ENCODE data around the gene ALDH4A1.

Gene ALDH4A1

GRCh38 chr1:18902523-18903290 lies at the start of gene ALDH4A1:
Gene ALDH4A1 (minus strand): TSS chr1:18902555. CDS start chr1:18902523, 32 bp downstream.
- peak; percentile 74 to 80 for DNase-seq (ENCODE audit: low read depth in 1 of 2, low spot score in 1 of 2)

- DNase-seq (ENCODE audit: low read depth in 1 of 2, low spot score in 1 of 2) = peak; percentile 45 to 49
Observed at GRCh38 chr1:18951818-18952391, 49.5 kb upstream of the ALDH4A1 start.

- DNase-seq (ENCODE audit: low read depth in 1 of 2, low spot score in 1 of 2) = no peak
Observed at GRCh38 chr1:18951416-18951815, 49.1 kb upstream of the ALDH4A1 start.

DNA sequence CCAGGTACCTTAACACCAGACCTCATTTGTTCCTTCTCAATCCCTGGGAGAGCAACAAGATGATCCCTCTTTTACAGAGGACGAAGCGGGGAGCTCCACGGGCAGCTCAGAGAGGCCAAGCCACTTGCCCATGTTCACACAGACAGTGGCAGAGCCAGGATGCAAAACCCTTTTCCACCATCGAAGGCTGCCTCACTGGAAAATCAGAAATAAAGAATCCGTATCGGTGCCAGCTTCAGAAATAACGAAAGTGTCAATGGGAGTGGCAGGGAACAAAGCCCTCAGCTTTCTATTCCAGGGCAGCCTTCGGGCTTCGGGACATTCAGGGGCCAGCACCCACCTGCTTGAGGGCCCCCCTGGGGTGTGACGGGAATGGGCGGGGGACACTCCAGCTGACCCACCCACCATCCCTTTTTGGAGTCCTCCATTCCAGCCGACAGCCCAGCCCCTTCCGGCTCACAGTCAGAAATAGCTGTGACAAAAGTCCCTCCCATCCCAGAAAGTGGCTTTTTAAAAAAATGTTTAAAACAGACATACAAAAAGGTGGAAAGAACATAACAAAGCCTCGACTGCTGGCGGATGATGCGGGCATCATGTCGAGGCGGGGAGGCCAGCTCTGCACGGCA lies 48.2 kb upstream of the ALDH4A1 start:
- no peak for DNase-seq (ENCODE audit: low read depth in 1 of 2, low spot score in 1 of 2)

DNA sequence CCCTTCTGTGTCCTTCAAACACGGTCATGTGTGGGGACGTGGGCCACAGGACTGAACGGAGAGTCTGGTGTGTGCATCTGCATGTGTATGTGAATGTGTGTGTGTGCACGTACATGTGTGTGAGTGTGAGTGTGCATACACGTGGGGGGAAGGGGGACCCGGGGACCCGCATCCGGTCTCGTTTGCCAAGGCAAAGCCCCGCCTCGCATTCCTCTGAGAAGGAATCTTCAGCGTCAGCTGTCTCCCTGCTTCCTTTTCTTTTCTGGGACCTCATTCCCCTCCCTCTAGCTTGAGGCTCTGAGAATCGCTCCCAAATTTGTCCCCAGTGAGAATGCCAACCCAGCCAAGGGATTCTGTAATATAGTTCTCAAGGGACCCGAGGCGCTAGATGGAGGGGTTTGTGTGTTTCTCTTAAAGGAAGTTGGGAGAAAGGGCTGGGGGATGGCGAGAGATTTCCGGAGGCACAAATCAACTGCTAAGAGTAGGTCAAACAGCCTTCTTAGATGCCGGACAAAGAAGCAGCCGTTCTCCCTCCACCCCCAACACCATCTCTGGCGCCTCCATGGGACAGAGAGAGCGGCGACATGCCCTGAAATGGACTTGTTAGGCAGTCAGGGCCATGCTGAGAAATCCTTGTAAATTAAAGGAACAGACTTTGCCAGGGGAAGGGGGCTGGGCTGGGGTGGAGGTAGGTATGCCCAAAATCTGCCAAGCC lies 47.5 kb upstream of the ALDH4A1 start:
- no peak for DNase-seq (ENCODE audit: low read depth in 1 of 2, low spot score in 1 of 2)

GRCh38 chr1:18948913-18949685 lies 46.7 kb upstream of the ALDH4A1 start:
- no peak for DNase-seq (ENCODE audit: low read depth in 1 of 2, low spot score in 1 of 2)

DNA sequence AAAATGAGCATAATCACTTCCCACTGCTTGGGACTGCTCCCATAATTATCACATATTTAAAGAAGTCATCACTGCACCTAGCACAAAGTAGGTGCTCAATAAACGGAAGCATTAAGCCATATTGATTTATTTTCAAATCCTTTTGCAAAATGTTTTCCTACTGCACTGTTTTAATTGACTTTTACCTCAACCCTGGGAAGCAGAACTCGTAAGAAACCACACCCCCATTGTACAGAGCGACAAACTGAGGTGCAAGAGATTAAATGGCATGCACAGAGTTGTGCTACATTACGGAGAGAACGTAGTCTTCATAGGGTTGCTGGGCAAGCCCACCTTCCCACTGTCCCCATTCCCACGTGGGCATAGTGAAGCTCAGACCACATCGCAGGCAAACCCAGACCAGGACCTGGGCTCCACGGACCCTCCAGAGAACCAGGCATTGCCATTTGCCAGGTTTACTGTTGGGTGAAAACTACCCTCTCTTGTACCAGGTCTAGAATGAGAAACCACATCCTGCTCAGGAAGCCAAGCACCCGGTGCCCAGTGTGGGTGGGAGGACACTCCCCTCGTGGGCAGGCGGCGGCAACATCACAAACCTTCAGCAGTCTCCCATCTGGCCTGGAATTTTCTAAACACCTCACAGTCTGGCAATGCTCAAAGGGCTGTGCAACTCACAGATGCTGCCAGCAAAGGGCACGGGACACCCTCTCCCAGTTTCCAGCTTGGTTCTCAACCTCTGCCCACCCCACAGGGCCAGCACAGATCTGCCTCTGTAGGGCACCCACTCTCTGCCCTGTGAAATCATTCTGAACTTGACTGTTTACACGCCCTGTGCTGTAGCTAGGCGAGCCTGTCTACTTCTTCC lies 45.9 kb upstream of the ALDH4A1 start:
- peak; percentile 22 to 46 for DNase-seq (ENCODE audit: low read depth in 1 of 2, low spot score in 1 of 2)

DNA sequence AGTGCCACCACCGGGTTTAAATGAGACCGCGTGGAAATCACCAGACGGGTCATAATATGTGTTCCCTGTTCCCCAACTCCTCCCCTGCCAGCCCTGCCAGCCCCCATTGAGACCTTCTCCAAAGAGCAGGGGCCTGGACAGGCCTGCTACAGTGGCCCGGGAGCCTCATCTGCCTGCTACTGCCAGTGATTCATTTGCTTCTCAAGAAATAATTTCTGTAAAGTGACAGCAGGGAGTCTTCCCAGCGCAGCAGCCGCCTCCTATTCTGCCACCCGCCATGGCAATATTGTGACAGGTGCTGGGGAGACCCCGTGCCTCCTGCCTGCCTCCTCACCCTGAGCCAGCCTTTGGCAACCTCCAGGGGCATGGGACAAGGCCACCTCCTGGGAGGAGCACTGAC lies 45.2 kb upstream of the ALDH4A1 start:
- DNase-seq (ENCODE audit: low read depth in 1 of 2, low spot score in 1 of 2) = no peak

GRCh38 chr1:18946550-18947381 lies 44.4 kb upstream of the ALDH4A1 start:
- DNase-seq (ENCODE audit: low read depth in 1 of 2, low spot score in 1 of 2) = no peak

DNA sequence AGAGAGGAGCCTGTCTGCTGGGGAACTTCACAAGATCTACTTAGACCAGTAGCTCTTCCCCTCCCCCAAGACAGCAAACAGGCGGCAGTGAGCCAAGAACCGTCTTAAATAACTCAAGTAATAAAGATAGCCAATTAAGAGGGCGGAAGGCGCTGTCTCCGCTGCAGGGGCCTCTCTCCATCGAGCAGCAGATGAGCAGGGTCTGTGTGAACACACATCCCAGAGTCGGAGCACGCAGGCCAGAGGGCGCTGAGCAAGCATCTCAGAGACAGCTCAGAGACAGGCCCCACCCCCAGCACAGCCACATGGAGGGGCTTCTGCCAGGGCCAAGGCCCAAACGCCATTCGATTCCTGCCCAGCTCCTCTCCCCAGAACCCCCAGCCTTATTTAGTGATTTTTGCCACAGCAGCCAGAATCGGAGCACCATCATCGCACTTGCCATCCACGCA lies 43.1 kb upstream of the ALDH4A1 start:
- no peak for DNase-seq (ENCODE audit: low read depth in 1 of 2, low spot score in 1 of 2)

DNA sequence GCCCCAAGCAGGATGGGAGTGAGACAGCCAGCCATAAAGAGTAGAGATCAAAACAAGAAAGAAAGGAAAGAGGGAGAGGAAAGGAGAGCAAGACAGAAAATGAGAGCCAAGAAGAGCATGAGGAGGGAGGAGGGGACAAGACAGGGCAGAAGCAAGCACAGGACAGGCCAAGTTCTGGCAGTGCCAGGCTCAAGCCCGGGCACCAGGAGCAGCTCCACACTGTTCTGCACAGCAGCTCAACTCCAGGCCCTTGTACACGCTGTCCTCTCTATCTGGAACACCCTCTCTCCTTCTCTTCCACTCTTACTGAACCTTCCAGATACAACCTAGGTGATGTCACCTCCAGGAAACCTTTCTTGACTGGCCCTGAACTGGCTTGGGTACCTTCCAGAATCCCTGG lies 42.5 kb upstream of the ALDH4A1 start:
- no peak for DNase-seq (ENCODE audit: low read depth in 1 of 2, low spot score in 1 of 2)

GRCh38 chr1:18943914-18944572 lies 41.7 kb upstream of the ALDH4A1 start:
- DNase-seq (ENCODE audit: low read depth in 1 of 2, low spot score in 1 of 2) = no peak

- DNase-seq (ENCODE audit: low read depth in 1 of 2, low spot score in 1 of 2) = no peak
Observed at GRCh38 chr1:18943162-18943561, 40.8 kb upstream of the ALDH4A1 start.

GRCh38 chr1:18942340-18942739 lies 40.0 kb upstream of the ALDH4A1 start:
- no peak for DNase-seq (ENCODE audit: low read depth in 1 of 2, low spot score in 1 of 2)

GRCh38 chr1:18941221-18942141 lies 39.1 kb upstream of the ALDH4A1 start:
- DNase-seq (ENCODE audit: low read depth in 1 of 2, low spot score in 1 of 2) = no peak

DNA sequence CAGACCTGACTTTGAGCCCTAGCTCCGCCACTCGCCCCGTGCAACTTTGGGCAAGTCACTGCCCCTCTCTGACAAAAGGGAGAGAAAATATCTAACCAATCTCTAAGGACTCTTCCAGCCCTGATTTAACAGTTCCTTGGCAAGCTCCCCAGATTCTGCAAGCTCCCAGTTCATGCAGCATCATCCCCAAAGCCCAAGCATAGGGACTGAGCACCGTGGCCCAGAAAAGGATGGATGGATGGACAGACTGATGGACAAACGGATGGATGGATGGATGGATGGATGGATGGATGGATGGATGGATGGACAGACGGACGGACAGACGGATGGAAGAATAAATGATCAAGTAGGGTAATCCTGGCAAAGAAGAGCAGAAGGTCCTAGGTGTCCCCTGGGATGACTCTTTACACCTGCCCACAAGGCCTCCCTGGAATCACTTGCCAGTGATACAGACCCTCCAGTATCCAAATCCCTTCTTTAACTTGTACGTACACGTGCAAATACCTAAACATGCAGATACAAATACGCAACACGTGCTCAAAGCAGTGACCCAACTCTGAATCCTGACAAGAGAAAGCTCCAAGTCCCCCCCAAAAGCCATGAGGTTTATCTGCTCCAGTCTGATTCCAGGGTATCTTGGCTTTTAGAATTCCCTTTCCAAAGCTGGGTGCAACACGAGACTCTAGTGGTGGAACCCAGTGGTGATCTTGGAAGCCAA lies 38.1 kb upstream of the ALDH4A1 start:
- no peak for DNase-seq (ENCODE audit: low read depth in 1 of 2, low spot score in 1 of 2)
